Measurements from ENCODE around the gene PKD1L1. TPM values are rescaled to one million over a fixed set of nuclear protein-coding genes. Genes with fewer than 3 reads are reported as not detected.

Gene PKD1L1
- polyA plus RNA-seq, 2 of the 4 experiments (the other 2 are of a cell fraction) = 0.21 TPM

DNA sequence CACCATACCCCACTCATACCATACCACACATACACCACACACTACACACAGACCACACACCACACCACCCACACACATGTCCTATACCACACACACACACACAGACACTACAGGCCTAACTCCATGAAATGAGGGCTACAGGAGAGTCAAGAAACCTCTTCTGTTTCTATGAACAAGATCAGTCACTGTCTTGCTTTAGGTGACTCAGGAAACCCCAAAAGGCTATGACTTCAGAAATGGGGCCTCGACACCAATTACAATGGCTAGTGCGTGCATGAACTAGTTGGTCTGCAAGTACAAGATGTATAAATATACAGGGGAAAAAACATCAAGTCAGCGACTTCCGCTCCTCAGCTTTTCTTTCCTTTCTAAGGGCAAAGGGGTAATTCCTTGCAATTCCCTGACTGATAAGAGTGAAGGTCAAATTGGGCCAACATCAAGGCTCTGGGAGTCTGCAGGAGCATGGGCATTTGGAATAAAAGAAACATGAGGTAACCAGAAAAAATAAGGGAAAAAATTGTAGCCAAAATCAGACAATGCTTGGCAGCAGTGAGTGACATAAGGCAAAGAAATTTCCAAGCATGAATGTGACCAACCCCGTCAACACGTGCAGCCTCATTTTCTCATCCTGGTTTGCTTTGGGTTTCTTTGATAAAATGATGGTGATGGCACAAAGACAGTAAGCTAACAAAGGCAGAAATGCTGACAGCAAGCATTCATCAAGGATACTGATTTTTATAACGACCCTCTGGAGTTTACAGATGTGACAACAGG is 1.5 kb downstream of the PKD1L1 start:
- ChIA-PET CTCF (interaction anchor here (1.6 to 5.9 kb wide), 3 partner anchors 128 to 209 kb away, joined by 3 to 46 read pairs (median 26); no protein-coding TSS in a partner anchor), POLR2A (no interaction called here)
- TF ChIP-seq SMC3 (IDR thresholded peaks at IDR 0.05) (no peak), MAFK (IDR thresholded peaks at IDR 0.05; ENCODE audit: partially characterized antibody) (peak; percentile 13), HDAC2 (IDR thresholded peaks at IDR 0.05) (no peak), KDM5A (IDR thresholded peaks at IDR 0.05) (no peak)
- ATAC-seq (no peak), DNase-seq (ENCODE audit: low read depth in 1 of 2, low spot score in 1 of 2) (no peak), FAIRE-seq (no peak)
- no peak overlapping the region for H3K4me3 ChIP-seq
- no peaks in the 10 kb centered on the region for H3K9me3 ChIP-seq
- 81% methylated on average over 7 of the region's 7 CpGs for WGBS (ENCODE audit: missing lambda C conversion rate)
- peaks cover 5% of the 10 kb centered on the region; the same call in 1 of the 3 replicates for H3K4me1 ChIP-seq
- H3K4me2 ChIP-seq = no peak overlapping the region
- no peak overlapping the region for H3K27ac ChIP-seq

DNA sequence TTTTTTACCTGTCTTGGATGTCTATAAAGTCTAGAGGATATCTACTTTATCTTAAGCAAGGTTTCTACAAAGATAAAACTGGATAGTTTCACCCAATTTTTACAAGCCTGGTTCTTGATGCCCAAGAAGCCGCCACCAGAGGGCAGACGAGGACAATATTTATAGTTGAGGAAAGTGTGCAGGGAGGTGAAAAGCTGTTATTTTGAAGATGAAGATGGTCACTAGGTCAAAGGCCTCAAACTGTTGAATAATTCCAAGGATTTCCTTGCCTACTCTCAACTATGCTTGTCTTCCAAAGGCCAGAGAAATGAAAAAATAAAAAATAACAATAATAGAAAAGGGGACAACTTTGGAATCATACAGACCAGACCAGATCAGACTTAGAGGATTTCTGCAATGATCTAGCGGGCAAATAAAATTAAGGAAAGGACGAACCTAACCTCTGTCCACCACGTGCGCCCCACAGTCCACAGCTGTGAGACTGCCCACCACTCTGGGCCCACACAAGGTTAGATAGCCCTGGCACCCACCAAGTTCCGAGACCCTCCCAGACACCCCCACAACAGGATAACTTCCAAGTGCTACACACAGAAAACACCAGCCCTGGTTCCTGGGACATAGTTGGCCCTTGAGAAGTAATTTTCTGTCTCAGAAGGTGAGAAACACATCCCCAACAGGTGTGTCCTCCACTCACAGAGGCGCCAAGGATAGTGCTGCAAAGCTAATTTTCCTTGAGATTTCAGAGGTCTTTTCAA is 2.8 kb downstream of the PKD1L1 start:
- peaks cover 13% of the 10 kb centered on the region for H3K4me1 ChIP-seq
- ATAC-seq (peak; percentile 70 to 82; a peak in 5 of 6 replicates), FAIRE-seq (no peak), DNase-seq (ENCODE audit: low read depth in 1 of 2, low spot score in 1 of 2) (peak; percentile 62 to 71)
- 33% methylated on average over 8 of the region's 8 CpGs for WGBS (ENCODE audit: missing lambda C conversion rate)
- H3K27ac ChIP-seq = no peak overlapping the region
- no peaks in the 10 kb centered on the region for H3K9me3 ChIP-seq
- no peak overlapping the region for H3K4me2 ChIP-seq
- ChIA-PET POLR2A (no interaction called here), CTCF (interaction anchor here (0.5 to 4.5 kb wide), 60 partner anchors 8 to 791 kb away, joined by 3 to 66 read pairs (median 3); no protein-coding TSS in a partner anchor)
- TF ChIP-seq, protein P1, sequence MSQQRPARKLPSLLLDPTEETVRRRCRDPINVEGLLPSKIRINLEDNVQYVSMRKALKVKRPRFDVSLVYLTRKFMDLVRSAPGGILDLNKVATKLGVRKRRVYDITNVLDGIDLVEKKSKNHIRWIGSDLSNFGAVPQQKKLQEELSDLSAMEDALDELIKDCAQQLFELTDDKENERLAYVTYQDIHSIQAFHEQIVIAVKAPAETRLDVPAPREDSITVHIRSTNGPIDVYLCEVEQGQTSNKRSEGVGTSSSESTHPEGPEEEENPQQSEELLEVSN (IDR thresholded peaks at IDR 0.05; ENCODE audit: borderline replicate concordance, low read depth) = no peak
- TF ChIP-seq KDM5A (IDR thresholded peaks at IDR 0.05) (no peak), SMC3 (IDR thresholded peaks at IDR 0.05) (peak; percentile 92), RAD21 (conservative IDR thresholded peaks at IDR 0.05 in 1 of 2, IDR thresholded peaks at IDR 0.05 in 1 of 2) (peak; percentile 86 to 88), NPAS2 (CRISPR knock-in tag; IDR thresholded peaks at IDR 0.05; ENCODE audit: borderline replicate concordance) (no peak), ZFP36 (IDR thresholded peaks at IDR 0.05; ENCODE audit: borderline replicate concordance, partially characterized antibody) (no peak)
- TF ChIP-seq, protein P2, sequence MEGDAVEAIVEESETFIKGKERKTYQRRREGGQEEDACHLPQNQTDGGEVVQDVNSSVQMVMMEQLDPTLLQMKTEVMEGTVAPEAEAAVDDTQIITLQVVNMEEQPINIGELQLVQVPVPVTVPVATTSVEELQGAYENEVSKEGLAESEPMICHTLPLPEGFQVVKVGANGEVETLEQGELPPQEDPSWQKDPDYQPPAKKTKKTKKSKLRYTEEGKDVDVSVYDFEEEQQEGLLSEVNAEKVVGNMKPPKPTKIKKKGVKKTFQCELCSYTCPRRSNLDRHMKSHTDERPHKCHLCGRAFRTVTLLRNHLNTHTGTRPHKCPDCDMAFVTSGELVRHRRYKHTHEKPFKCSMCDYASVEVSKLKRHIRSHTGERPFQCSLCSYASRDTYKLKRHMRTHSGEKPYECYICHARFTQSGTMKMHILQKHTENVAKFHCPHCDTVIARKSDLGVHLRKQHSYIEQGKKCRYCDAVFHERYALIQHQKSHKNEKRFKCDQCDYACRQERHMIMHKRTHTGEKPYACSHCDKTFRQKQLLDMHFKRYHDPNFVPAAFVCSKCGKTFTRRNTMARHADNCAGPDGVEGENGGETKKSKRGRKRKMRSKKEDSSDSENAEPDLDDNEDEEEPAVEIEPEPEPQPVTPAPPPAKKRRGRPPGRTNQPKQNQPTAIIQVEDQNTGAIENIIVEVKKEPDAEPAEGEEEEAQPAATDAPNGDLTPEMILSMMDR (IDR thresholded peaks at IDR 0.05) = peak; percentile 91
- H3K4me3 ChIP-seq = no peak overlapping the region

DNA sequence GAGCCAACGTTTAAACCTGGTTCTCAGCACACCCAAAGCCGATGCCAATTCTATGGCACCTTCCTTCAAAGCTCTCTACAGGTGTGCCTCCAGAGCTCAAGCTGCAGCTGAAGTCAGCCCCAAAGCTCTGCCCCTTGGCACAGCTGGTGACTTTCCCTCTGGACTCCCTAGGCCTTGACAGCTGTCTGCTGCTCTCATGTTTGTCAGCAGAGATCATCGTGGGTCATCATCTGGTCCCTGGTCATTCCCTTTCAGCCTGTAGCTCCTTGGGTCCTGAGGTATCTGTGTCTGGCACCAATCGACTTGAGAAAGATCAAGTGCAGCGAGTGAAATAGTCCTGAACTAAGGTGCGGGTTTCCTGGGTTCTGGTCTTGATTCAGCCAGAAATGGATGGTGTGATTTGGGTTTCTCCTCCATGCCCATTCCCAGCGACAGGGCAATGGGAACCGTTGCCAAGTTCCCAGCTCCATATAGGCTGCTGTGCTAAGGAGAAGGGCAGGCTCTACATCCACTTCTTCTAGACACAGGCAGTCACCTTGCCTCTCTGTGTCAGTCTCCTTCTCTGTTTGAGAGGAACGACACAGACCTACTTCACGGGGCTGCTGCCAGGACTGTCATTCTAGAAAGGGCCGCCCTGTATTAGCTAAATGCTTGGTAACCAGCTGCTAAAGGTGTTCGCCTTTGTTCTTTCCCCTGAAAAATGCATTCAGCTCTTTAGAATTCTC is 3.6 kb downstream of the PKD1L1 start:
- ATAC-seq = peak in 1 of 2 experiments; percentile 34; a peak in 3 of 6 replicates
- 65% methylated on average over 12 of the region's 12 CpGs for whole genome bisulfite sequencing (ENCODE audit: missing lambda C conversion rate)
- no peak for DNase-seq (ENCODE audit: low read depth in 1 of 2, low spot score in 1 of 2)
- no peak overlapping the region for H3K4me2 ChIP-seq
- no peaks in the 10 kb centered on the region for H3K9me3 ChIP-seq
- H3K27ac ChIP-seq = no peak overlapping the region
- FAIRE-seq = no peak
- ChIA-PET CTCF (interaction anchor here (0.5 to 4.5 kb wide), 58 partner anchors 9 to 790 kb away, joined by 3 to 66 read pairs (median 4); no protein-coding TSS in a partner anchor), POLR2A (no interaction called here)
- H3K4me1 ChIP-seq = peaks cover 13% of the 10 kb centered on the region
- no peak overlapping the region for H3K4me3 ChIP-seq
- TF ChIP-seq NR3C1 (IDR thresholded peaks at IDR 0.05) = no peak
- TF ChIP-seq CHD2 (IDR thresholded peaks at IDR 0.05; ENCODE audit: low read length, partially characterized antibody) = no peak
- TF ChIP-seq FOXS1 (CRISPR knock-in tag; IDR thresholded peaks at IDR 0.05) = no peak
